Activated CD8-positive, alpha-beta memory T cell treated with anti-CD3 and anti-CD28 coated beads, Interleukin-2, amount 50 U/mL, for 4 hours (primary cell): Measurements from ENCODE around the gene COMMD4.
"Not testable (repeated sequence)": the region's sequence is repeated elsewhere in the genome, so short reads cannot be mapped to it uniquely, and the experiment has no call there.

Source experiments
- DNase-seq: peaks from one replicate; pipeline ENCODE4 v3.0.0-alpha.2; 2020

Gene COMMD4

DNA sequence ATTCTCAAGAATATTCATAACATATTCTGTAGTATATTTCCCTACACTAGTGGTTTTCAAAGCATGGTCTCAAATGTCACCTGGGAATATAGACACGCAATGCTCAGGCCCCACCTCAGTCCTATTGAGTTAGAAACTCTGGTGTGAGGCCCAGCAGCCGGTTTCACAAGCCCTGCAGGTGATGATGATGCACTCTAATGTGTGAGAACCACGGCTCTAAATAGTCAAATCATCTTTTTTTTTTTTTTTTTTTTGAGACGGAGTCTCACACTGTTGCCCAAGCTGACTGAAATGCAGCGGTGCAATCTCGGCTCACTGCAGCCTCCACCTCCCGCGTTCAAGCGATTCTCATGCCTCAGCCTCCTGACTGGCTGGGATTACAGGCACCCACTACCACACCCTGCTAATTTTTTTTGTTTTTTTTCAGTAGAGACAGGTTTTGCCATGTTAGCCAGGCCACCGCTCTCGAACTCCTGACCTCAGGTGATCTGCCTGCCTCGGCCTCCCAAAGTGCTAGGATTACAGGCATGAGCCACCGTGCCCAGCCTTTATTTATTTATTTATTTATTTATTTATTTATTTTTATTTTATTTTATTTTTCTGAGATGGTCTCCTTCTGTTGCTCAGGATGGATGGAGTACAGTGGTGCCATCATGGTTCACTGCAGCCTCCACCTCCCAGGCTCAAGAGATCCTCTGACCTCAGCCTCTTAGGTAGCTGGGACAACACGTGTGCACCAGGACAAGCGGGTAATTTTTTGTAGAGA lies 2.0 kb upstream of the COMMD4 start:
- not testable (repeated sequence) for DNase-seq

DNA sequence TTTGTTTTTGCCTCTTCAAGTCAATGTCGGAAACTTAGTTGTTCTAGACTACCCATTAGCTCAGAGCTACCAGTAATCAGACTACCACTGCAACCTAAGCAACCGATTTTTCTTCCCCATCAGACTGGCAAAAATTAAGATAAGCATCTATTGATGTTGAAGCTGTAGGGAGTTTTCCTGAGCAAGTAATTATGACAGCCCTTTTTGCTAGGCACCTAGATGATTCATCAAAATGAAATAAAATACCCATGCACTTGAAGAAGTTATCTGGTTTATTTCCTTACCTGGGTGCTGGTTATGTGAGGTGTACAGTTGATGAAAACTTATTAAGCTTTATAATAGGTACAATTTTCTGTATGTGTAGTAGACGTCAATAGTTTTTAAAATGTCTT lies 554 bp upstream of the COMMD4 start:
- no peak for DNase-seq

GRCh38 chr15:75338661-75339240 lies 2.9 kb downstream of the COMMD4 start:
- DNase-seq: no peak

GRCh38 chr15:75339531-75340240 lies 3.8 kb downstream of the COMMD4 start:
- DNase-seq: no peak

- no peak for DNase-seq
Observed at GRCh38 chr15:75342221-75342620, 6.4 kb downstream of the COMMD4 start.

- not testable (repeated sequence) for DNase-seq
Observed at GRCh38 chr15:75343953-75344352, 8.1 kb downstream of the COMMD4 start.

DNA sequence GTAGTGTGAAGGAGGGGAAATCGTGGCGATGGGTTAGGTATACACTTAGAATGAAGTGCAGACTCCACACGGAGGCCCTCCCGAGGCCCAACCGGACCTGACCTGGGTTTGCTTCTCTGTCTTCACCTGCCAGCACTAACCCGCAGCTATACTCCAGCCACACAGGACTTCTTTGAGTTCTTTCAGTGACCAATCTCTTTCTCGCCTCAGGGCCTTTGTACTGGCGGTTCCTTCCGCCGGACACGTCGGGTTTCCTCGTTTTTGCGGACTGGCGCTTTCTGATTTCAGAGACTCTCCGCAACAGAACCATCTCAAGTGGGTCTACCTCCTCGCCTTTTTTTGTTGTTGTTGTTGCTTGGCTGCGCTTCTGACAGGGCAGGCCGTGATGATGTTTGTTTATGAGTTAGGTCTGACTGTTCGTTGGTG lies 10.9 kb downstream of the COMMD4 start, which contains the start of gene NEIL1:
NEIL1 (plus strand) TSS at position 244 of the 426 bp plus-strand sequence. CDS start 1,867 bp downstream, outside the sequence.
- no peak for DNase-seq

DNA sequence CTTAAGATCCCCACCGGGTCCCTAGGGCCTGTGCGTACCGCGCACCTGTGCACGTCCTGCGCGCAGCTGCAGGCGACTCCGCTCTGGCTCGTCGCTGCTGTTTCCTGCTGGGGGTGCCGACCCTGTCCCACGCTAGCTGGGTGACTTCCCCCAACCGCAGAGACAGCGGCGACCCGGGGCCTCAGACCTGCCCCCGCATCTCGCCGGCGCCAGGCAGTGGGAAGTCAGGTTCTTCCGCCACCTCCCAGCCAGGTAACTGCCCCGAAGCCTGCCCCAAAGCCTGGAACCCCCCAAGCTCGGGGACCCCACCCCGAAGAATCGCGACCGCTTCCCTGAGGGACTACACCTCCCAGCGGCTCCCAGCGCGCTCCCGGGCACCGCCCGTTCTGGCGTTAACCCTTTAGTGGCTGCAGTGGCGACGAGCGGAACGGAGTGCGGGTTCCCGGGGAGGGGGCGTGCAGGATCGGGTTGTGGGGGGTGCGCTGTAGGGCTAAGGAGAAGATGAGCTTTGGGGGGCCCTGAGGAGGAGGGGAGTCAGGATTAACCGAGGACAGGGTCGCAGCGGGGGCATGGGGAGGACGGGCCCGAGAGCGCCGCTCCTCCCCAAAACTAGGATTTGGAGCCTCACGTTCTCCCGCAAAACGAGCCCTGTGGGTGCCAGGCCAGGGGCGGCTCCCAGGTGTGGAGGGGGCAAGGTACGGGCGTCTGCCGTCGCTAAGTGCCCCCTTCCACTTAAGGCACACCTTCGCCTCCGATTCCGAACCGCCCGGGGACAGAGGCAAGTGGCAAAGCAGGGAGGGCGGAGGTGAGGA lies 11.6 kb downstream of the COMMD4 start:
- DNase-seq: peak; percentile 55

DNA sequence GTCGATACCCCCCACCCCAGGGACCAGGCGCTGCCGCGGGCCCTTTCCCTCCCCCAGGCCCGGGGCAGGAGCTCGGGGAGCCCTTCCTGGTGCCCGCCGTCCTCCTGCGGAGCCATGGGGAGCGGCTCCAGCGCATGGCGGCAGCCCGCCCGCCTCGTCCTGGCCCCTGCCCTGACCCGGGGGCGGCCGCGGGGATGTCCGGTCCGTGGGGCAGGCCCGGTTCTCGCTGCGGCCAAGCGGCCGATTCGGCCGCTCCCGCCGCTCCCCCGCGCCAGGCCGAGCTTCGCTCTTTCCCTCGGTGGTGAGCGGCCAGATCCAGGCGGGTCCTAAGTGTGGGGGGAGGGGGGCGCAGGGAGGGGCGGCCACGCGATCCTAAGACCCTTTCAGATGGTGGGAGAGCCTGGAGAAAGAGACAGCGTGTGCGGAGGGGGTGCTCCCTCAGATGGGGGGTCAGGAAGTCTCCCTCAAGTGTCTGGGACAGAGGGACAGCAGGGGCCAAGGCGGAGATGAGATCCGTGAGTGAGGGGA lies 12.2 kb downstream of the COMMD4 start:
- no peak for DNase-seq

- DNase-seq: no peak
Observed at GRCh38 chr15:75348562-75349350, 12.9 kb downstream of the COMMD4 start.

- DNase-seq: not testable (repeated sequence)
Observed at GRCh38 chr15:75349351-75349669, 13.4 kb downstream of the COMMD4 start.

DNA sequence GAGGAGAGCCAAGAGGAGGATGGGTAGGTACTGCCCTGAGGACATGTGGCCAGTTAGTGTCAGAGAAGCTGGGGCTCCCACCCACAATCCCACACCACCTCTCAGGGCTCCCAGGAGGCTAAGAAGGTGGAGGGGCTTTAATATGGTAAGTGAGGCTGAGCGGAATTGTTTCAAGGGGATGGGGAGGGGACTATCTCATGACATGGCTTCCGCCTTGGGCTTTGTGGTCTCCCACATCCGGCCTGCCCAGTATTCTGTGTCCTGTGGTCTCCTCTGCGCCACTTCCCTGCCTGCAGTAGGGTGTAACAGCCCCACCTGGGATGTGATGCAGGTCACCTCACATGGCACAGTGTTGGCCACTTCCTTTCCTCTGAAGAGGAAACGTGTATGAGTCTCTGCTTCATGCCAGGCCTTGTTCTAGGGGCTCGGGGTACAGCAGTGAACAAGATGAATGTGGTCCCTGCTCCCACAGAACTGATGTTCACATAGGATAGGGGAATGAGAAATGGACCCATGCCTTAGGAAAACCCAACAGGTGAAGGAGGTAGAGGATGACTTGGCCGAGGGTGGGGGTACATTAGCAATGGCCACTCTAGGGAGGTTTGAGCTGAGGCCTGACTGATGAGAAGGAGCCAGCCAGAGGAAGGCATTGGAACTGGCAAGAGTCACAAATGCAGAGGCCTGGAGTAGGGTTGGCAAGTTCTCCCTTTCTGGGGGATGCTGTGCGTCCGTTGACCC lies 14.2 kb downstream of the COMMD4 start:
- DNase-seq: peak; percentile 43

GRCh38 chr15:75350601-75351361 lies 14.9 kb downstream of the COMMD4 start:
- no peak for DNase-seq

GRCh38 chr15:75352186-75353080 lies 16.6 kb downstream of the COMMD4 start:
- no peak for DNase-seq

GRCh38 chr15:75353604-75354003 lies 17.7 kb downstream of the COMMD4 start:
- DNase-seq: no peak

DNA sequence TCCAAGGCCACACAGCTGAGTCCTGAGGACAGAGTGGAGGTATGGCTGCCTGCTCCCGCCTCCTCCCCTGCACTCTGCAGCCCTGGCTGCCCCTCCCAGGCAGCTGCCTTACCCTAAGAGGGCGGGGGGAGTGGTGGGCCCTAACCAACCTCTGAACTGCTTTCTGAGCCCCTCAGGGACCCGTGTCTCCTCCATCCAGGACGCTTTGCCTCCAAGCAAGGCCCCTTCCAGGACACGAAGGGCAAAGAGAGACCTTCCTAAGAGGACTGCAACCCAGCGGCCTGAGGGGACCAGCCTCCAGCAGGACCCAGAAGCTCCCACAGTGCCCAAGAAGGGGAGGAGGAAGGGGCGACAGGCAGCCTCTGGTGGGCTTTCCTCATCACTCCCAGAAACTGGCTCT lies 18.6 kb downstream of the COMMD4 start:
- DNase-seq: no peak

GRCh38 chr15:75355369-75355768 lies 19.5 kb downstream of the COMMD4 start:
- DNase-seq: no peak

GRCh38 chr15:75356006-75356405 lies 20.1 kb downstream of the COMMD4 start:
- DNase-seq: no peak

GRCh38 chr15:75356517-75356916 lies 20.7 kb downstream of the COMMD4 start:
- DNase-seq: no peak
